ENCODE data around the gene VWA2. TPM values are rescaled to one million over a fixed set of nuclear protein-coding genes. Genes with fewer than 3 reads are reported as not detected.

The VWA2 gene
- total and polyA plus RNA-seq, 2 of the 4 experiments (the other 2 are of a cell fraction), result not detected

DNA sequence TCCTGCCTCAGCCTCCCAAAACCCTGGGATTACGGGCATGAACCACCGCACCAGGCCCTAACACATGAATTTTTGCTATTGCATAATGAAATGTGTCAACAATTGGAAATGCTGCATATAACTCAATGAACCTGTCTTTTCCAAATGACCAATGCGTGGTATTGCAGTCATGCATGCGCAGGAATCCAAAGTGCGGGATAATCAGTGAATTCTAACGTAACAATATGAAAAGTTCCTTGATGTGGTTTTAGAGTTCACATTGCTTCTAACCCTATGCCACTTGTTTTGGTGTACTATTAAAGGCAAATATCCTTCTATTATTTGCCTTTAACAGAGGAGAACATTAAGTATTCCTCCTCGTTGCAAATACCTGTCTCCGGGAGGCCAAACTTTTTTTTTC, 49.4 kb upstream of the VWA2 start:
- Histone ChIP-seq H3K4me3 (ENCODE audit: insufficient read depth, low read depth, low read length) (no peak overlapping the region), H3K14ac (replicated peaks; ENCODE audit: low read depth, low read length) (no peak overlapping the region), H2AK5ac (ENCODE audit: low read depth, low read length) (no peak overlapping the region), H3K79me1 (ENCODE audit: low read depth in 1 of 2, low read length in 2 of 2) (no peaks in the 10 kb centered on the region), H2AFZ (replicated peaks; ENCODE audit: low read length, poor library complexity) (no peak overlapping the region), H3K9me3 (ENCODE audit: control insufficient read depth, insufficient read depth, low read length) (no peaks in the 10 kb centered on the region), H3K9ac (ENCODE audit: low read depth, low read length) (no peak overlapping the region), H3K56ac (ENCODE audit: extremely low read depth, insufficient read depth, low read length) (no peak overlapping the region), H3K9me1 (ENCODE audit: insufficient read depth, low read length) (no peaks in the 10 kb centered on the region), H4K5ac (ENCODE audit: low read depth, low read length) (no peak overlapping the region), H2BK5ac (ENCODE audit: low read depth, low read length, poor library complexity, severe bottlenecking) (no peak overlapping the region), H2BK15ac (ENCODE audit: low read depth, low read length) (no peak overlapping the region), H2AK9ac (replicated peaks; ENCODE audit: low read depth, low read length, poor library complexity) (no peak overlapping the region), H3K36me3 (ENCODE audit: control insufficient read depth, insufficient read depth, low read length) (no peaks in the 10 kb centered on the region), H3K27ac (ENCODE audit: insufficient read depth, low read length) (no peak overlapping the region), H4K20me1 (ENCODE audit: insufficient read depth, low read length) (no peaks in the 10 kb centered on the region), H3K23ac (ENCODE audit: low read depth, low read length) (no peak overlapping the region), H3K27me3 (ENCODE audit: control insufficient read depth, insufficient read depth, low read length) (no peaks in the 10 kb centered on the region; the same call in none of the 2 replicates), H2BK20ac (ENCODE audit: low read depth, low read length) (no peak overlapping the region), H3K4me1 (ENCODE audit: control insufficient read depth, insufficient read depth, low read length) (no peaks in the 10 kb centered on the region), H2BK120ac (ENCODE audit: low read depth, low read length) (no peak overlapping the region), H4K8ac (ENCODE audit: low read depth in 2 of 2, low read length in 2 of 2) (no peak overlapping the region), H3K4me2 (ENCODE audit: low read depth, low read length) (no peak overlapping the region), H3K4ac (ENCODE audit: low read depth, low read length) (no peak overlapping the region), H4K91ac (ENCODE audit: insufficient read depth, low read depth, low read length) (no peak overlapping the region), H3K18ac (ENCODE audit: low read depth, low read length) (no peak overlapping the region)
- dilution Hi-C loops (cut with HindIII; ENCODE audit: low sequenced_read_pairs, unreplicated experiment), result no loop called here
- ChIA-PET POLR2A (ENCODE audit: unreplicated experiment) (no interaction called here), CTCF (interaction anchor here (0.7 kb wide), 1 partner anchor 13 kb away, joined by 3 read pairs; no protein-coding TSS in a partner anchor)
- no TSS peak for BruUV-seq (replicated peaks)
- TF ChIP-seq CTCF (conservative IDR thresholded peaks at IDR 0.05; ENCODE audit: low read depth, low read length) (no peak), ELK1 (IDR thresholded peaks at IDR 0.05; ENCODE audit: borderline replicate concordance, low read depth, low read length) (no peak), RFX5 (IDR thresholded peaks at IDR 0.05; ENCODE audit: low read depth, low read length) (no peak), BHLHE40 (IDR thresholded peaks at IDR 0.05; ENCODE audit: low read depth, low read length) (no peak), SMC3 (IDR thresholded peaks at IDR 0.05; ENCODE audit: low read depth, low read length) (no peak), FOS (IDR thresholded peaks at IDR 0.05; ENCODE audit: low read depth, low read length) (no peak), CHD1 (IDR thresholded peaks at IDR 0.05; ENCODE audit: low read depth, low read length) (no peak), USF2 (IDR thresholded peaks at IDR 0.05; ENCODE audit: low read depth, low read length) (no peak), NFE2L2 (IDR thresholded peaks at IDR 0.05; ENCODE audit: low read depth, low read length) (no peak), POLR2A (IDR thresholded peaks at IDR 0.05; ENCODE audit: low read depth, low read length) (no peak)
- in situ Hi-C loops (cut with MboI; ENCODE audit: low sequenced_read_pairs), result no loop called here
- ATAC-seq (ENCODE audit: low read depth) (no peak), DNase-seq (no peak)
- no CpG with 5 or more reads among the region's 8 CpGs for WGBS, 2 experiments (ENCODE audit: extremely low coverage in 2 of 2, insufficient read length in 1 of 2)
- intact Hi-C loops (cut with micrococcal nuclease), result loop anchor here (5.0 kb wide), 1 partner anchor 43 kb away; no protein-coding TSS in a partner anchor
